GM12891 (cell line): Measurements from ENCODE around the gene NAA50.

Experiments used
- PAX5 ChIP-seq: IDR thresholded peaks from 2 replicates; pipeline ENCODE4 v1.6.1; 2011; ENCODE audit warnings: low read length, moderate library complexity, mild to moderate bottlenecking; ENCODE audit not compliant: insufficient read depth, severe bottlenecking
- POLR2A ChIP-seq: IDR thresholded peaks from 2 replicates; pipeline ENCODE4 v1.6.1; 2011; ENCODE audit warnings: low read depth, low read length, control low read depth
- POLR2AphosphoS5 ChIP-seq: IDR thresholded peaks from 2 replicates; pipeline ENCODE4 v1.6.1; 2011; ENCODE audit warnings: low read depth, low read length, control low read depth
- POU2F2 ChIP-seq: IDR thresholded peaks from 2 replicates; pipeline ENCODE4 v1.6.1; 2011; ENCODE audit warnings: low read depth, mild to moderate bottlenecking, control low read depth, low read length, moderate library complexity
- SPI1 ChIP-seq: IDR thresholded peaks from 2 replicates; pipeline ENCODE4 v1.6.1; 2011; ENCODE audit warnings: low read depth, low read length, control low read depth
- TAF1 ChIP-seq: IDR thresholded peaks from 2 replicates; pipeline ENCODE4 v1.6.1; 2011; ENCODE audit warnings: low read depth, low read length, control low read depth

DNA sequence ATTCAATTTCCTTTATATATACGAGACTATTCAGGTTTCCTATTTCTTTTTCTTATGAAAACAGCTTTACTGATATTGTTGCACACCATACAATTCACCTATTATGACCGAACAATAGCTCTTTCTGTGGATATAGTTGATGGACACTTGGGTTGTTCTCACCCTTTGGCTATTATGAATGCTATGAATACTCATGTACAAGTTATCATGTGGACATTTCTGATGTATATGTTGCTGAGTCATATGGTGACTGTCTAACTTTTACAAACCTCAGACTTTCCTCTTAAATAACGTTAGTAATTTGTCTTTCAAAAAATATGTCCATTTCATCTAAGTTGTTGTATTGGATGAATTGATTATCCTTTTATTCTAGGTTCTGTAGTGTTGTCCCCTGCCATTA, 33.9 kb downstream of the NAA50 start:
- no peak for TF ChIP-seq POLR2AphosphoS5
- TF ChIP-seq POLR2A, result no peak
- no peak for TF ChIP-seq TAF1
- TF ChIP-seq SPI1, result no peak
- TF ChIP-seq POU2F2, result no peak
- no peak for TF ChIP-seq PAX5
